Measurements from ENCODE around the gene JPH2.

DNA sequence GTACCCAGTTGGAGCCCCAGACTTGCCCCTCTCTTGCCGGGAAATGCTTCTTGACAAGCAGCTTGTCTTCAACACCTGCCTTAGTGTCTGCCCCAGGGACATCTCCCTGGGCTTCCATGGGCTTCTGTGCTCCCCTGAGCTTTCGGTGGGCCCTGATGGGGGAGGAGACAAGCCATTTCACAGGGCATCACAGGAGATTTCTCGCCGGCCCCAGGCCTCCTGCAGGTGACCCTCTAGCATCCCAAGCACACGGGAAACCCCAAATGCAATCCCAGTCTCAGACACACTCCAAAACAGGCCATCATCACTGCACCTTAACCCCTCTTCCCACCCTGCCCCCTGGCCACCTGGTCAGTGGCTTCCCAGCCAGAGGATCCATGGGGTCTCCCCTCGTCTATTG is 74.5 kb downstream of the JPH2 start:
- TF ChIP-seq AFF4 (CRISPR knock-in tag; IDR thresholded peaks at IDR 0.05; ENCODE audit: borderline replicate concordance) = no peak
- TF ChIP-seq CTCF (IDR thresholded peaks at IDR 0.05) = no peak
- TF ChIP-seq SP1 (CRISPR knock-in tag; conservative IDR thresholded peaks at IDR 0.05) = no peak
- no peak for TF ChIP-seq ATF1 (CRISPR knock-in tag; IDR thresholded peaks at IDR 0.05)
- TF ChIP-seq ZNF512 (CRISPR knock-in tag; IDR thresholded peaks at IDR 0.05; ENCODE audit: borderline replicate concordance) = no peak
- no peak for TF ChIP-seq E2F1 (CRISPR knock-in tag; IDR thresholded peaks at IDR 0.05)
- no peak for TF ChIP-seq TP53 (CRISPR knock-in tag; IDR thresholded peaks at IDR 0.05)
- no peak for TF ChIP-seq ATF6 (CRISPR knock-in tag; IDR thresholded peaks at IDR 0.05)
- TF ChIP-seq MLX (CRISPR knock-in tag; IDR thresholded peaks at IDR 0.05) = no peak
- no peak for TF ChIP-seq SMAD4 (CRISPR knock-in tag; IDR thresholded peaks at IDR 0.05)

All from WTC11 (cell line).